SK-N-SH (cell line): Measurements from ENCODE around the gene ZBTB3.

Experiments used
- FOXM1 ChIP-seq: IDR thresholded peaks from 2 replicates; pipeline ENCODE4 v1.4.0; 2012; ENCODE audit warnings: low read depth, mild to moderate bottlenecking
- GABPA ChIP-seq: IDR thresholded peaks from 2 replicates; pipeline ENCODE4 v1.4.0; 2012; ENCODE audit warnings: low read depth, mild to moderate bottlenecking
- GATA2 ChIP-seq: sonication (generic); formaldehyde crosslinking; IDR thresholded peaks from 2 replicates; pipeline ENCODE4 v1.5.0; 2020; ENCODE audit warnings: mild to moderate bottlenecking, missing genetic modification reagents
- MXI1 ChIP-seq: IDR thresholded peaks from 2 replicates; pipeline ENCODE4 v1.6.1; 2012; ENCODE audit warnings: mild to moderate bottlenecking, low read depth, low read length, improper control_type of control experiment
- POLR2AphosphoS5 ChIP-seq: IDR thresholded peaks from 2 replicates; pipeline ENCODE4 v1.6.1; 2012; ENCODE audit warnings: low read depth, low read length
- RAD21 ChIP-seq: IDR thresholded peaks from 2 replicates; pipeline ENCODE4 v1.6.1; 2012; ENCODE audit warnings: mild to moderate bottlenecking, low read length
- RFX5 ChIP-seq: IDR thresholded peaks from 2 replicates; pipeline ENCODE4 v1.6.1; 2012; ENCODE audit warnings: mild to moderate bottlenecking, improper control_type of control experiment, low read length
- TAF1 ChIP-seq: IDR thresholded peaks from 2 replicates; pipeline ENCODE4 v1.6.1; 2012; ENCODE audit warnings: low read depth, mild to moderate bottlenecking, low read length, moderate library complexity, borderline replicate concordance
- ZBTB33 ChIP-seq: IDR thresholded peaks from 2 replicates; pipeline ENCODE4 v1.4.0; 2012; ENCODE audit warnings: low read depth, borderline replicate concordance
- TF ChIP-seq, protein P1 (sequence below): fragments of 200-600 bp; sonication (generic); IDR thresholded peaks from 2 replicates; pipeline ENCODE4 v1.6.1; 2017; ENCODE audit warnings: antibody characterized with exemption, mild to moderate bottlenecking, moderate library complexity
- TF ChIP-seq, protein P2 (sequence below): IDR thresholded peaks from 2 replicates; pipeline ENCODE4 v1.4.0; 2012; ENCODE audit warnings: low read depth
- TF ChIP-seq, protein P3 (sequence below): IDR thresholded peaks from 2 replicates; pipeline ENCODE4 v1.6.1; 2012; ENCODE audit warnings: mild to moderate bottlenecking, low read depth, low read length, moderate library complexity

DNA sequence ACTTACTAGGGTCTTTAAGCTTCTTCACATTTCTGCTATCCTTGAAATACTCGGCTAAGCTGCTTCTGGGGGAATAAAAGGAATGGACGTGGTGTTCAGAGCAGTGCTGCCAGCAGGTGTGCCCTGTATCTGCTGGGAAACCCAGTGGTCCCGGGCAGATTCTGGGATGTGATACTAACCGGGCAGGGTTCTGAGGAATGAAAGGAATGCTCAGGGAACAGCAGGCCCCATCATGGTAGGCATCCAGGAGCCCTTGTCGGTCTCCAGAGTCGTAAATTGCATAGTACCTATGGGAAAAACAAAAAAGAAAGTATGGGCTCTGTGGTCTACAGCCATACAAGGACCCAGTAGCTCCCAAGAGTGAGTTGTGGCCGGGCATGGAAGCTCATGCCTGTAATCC lies 42.3 kb upstream of the ZBTB3 start:
- TF ChIP-seq MXI1 (no peak), RFX5 (no peak), GABPA (no peak), RAD21 (no peak), ZBTB33 (no peak), POLR2AphosphoS5 (no peak), FOXM1 (no peak), TAF1 (no peak), GATA2 (no peak)
- TF ChIP-seq, protein P1, sequence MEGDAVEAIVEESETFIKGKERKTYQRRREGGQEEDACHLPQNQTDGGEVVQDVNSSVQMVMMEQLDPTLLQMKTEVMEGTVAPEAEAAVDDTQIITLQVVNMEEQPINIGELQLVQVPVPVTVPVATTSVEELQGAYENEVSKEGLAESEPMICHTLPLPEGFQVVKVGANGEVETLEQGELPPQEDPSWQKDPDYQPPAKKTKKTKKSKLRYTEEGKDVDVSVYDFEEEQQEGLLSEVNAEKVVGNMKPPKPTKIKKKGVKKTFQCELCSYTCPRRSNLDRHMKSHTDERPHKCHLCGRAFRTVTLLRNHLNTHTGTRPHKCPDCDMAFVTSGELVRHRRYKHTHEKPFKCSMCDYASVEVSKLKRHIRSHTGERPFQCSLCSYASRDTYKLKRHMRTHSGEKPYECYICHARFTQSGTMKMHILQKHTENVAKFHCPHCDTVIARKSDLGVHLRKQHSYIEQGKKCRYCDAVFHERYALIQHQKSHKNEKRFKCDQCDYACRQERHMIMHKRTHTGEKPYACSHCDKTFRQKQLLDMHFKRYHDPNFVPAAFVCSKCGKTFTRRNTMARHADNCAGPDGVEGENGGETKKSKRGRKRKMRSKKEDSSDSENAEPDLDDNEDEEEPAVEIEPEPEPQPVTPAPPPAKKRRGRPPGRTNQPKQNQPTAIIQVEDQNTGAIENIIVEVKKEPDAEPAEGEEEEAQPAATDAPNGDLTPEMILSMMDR, result no peak
- TF ChIP-seq, protein P2, sequence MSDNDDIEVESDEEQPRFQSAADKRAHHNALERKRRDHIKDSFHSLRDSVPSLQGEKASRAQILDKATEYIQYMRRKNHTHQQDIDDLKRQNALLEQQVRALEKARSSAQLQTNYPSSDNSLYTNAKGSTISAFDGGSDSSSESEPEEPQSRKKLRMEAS, result no peak
- TF ChIP-seq, protein P3, sequence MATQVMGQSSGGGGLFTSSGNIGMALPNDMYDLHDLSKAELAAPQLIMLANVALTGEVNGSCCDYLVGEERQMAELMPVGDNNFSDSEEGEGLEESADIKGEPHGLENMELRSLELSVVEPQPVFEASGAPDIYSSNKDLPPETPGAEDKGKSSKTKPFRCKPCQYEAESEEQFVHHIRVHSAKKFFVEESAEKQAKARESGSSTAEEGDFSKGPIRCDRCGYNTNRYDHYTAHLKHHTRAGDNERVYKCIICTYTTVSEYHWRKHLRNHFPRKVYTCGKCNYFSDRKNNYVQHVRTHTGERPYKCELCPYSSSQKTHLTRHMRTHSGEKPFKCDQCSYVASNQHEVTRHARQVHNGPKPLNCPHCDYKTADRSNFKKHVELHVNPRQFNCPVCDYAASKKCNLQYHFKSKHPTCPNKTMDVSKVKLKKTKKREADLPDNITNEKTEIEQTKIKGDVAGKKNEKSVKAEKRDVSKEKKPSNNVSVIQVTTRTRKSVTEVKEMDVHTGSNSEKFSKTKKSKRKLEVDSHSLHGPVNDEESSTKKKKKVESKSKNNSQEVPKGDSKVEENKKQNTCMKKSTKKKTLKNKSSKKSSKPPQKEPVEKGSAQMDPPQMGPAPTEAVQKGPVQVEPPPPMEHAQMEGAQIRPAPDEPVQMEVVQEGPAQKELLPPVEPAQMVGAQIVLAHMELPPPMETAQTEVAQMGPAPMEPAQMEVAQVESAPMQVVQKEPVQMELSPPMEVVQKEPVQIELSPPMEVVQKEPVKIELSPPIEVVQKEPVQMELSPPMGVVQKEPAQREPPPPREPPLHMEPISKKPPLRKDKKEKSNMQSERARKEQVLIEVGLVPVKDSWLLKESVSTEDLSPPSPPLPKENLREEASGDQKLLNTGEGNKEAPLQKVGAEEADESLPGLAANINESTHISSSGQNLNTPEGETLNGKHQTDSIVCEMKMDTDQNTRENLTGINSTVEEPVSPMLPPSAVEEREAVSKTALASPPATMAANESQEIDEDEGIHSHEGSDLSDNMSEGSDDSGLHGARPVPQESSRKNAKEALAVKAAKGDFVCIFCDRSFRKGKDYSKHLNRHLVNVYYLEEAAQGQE, result no peak
